ENCODE results near the gene VARS1.

DNA sequence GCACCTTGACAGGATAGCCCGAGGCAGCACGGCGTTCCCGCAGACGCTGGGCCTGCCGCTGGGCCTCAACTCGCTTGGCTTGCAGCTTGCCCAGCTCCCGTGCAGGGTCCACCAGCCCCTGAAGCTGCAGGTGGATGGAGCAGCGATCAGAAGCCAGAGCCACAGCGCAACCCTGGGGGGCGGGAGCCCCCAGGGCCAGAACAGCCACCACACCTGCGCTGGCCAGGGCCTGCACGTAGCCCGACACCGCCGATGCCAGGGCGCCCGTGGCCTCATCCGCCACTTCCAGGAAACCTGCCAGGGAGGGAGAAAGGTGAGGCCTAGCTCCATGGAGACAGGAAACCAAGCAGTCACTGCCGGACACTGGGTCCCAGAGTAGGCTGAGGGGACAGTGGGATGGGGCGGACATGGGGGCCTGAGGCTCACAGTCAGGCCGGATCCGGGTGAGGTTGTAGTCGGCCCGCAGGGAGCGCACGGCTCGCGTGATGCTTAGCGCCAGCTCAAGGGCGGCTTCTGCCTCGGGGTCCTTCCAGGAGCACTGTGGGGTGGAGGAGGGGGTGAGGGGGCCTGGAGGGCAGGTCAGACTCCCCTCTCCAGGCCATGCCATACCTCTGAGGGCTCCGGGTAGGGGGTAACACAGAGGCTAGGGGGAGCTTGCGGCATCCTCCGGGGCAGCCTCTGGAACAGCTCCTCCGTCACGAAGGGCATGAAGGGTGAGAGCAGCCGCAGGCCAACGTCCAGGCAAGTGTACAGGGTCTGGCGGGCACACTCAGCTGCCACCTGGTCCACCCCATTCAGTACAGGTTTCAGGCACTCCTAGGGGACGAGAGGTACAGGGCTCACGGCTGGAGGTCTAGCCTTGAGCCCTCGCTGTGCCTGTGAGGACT is 16.3 kb downstream of the VARS1 start:
- no peak for TF ChIP-seq POLR2A (IDR thresholded peaks at IDR 0.05; ENCODE audit: low read depth, low read length)
- TF ChIP-seq POLR2AphosphoS5 (IDR thresholded peaks at IDR 0.05; ENCODE audit: low read depth, low read length), result no peak

Measured in GM12891 (cell line).